GM12801 (cell line): ENCODE results near the gene MESP1.

ENCODE experiments used
- TF ChIP-seq, protein P1 (sequence below): IDR thresholded peaks from one replicate; pipeline ENCODE4 v1.5.1; 2011; ENCODE audit warnings: control low read depth; ENCODE audit not compliant: insufficient read length; ENCODE audit errors: extremely low read depth

Gene MESP1

DNA sequence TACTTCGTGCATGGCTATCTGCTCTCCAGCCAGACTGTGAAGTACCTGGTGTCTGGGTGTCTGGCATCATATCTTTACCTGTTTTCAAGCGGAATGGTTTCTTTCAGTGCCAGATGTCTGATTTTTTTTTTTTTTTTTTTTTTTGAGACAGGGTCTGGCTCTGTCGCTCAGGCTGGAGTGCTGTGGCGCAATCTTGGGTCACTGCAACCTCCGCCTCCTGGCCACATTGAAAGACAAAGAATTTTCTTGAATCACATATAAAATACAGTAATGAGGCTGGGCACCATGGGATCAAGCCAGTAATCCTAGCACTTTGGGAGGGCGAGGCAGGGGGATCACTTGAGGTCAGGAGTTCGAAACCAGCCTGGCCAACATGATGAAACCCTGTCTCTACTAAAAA lies 2.8 kb upstream of the MESP1 start:
- TF ChIP-seq, protein P1, sequence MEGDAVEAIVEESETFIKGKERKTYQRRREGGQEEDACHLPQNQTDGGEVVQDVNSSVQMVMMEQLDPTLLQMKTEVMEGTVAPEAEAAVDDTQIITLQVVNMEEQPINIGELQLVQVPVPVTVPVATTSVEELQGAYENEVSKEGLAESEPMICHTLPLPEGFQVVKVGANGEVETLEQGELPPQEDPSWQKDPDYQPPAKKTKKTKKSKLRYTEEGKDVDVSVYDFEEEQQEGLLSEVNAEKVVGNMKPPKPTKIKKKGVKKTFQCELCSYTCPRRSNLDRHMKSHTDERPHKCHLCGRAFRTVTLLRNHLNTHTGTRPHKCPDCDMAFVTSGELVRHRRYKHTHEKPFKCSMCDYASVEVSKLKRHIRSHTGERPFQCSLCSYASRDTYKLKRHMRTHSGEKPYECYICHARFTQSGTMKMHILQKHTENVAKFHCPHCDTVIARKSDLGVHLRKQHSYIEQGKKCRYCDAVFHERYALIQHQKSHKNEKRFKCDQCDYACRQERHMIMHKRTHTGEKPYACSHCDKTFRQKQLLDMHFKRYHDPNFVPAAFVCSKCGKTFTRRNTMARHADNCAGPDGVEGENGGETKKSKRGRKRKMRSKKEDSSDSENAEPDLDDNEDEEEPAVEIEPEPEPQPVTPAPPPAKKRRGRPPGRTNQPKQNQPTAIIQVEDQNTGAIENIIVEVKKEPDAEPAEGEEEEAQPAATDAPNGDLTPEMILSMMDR, result no peak

- TF ChIP-seq, protein P1, result no peak
Observed at GRCh38 chr15:89751748-89752147, 699 bp upstream of the MESP1 start.

- TF ChIP-seq, protein P1, result no peak
Observed at GRCh38 chr15:89749951-89750559, 994 bp downstream of the MESP1 start.

- TF ChIP-seq, protein P1, result no peak
Observed at GRCh38 chr15:89749526-89749925, 1.5 kb downstream of the MESP1 start.

DNA sequence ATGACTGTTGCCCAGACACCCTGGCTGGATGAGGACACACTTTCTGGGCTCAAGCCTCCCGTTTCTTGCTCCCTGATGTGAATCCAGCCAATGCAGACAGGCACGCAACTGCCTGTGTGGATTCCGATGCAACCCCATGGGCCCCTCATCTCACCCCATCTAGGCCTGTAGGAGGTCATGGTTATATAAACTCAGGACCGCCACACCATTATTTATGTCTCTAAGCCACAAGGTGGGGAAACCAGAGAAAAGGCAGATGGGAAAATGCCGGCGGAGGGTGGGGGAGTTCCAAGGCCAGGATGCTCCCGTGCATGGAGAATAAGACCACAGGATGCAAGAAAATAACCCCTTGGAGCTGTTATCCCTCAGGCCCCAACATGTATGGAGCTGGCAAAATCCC lies 2.0 kb downstream of the MESP1 start:
- TF ChIP-seq, protein P1, result no peak

- TF ChIP-seq, protein P1, result no peak
Observed at GRCh38 chr15:89747708-89748682, 3.1 kb downstream of the MESP1 start.

DNA sequence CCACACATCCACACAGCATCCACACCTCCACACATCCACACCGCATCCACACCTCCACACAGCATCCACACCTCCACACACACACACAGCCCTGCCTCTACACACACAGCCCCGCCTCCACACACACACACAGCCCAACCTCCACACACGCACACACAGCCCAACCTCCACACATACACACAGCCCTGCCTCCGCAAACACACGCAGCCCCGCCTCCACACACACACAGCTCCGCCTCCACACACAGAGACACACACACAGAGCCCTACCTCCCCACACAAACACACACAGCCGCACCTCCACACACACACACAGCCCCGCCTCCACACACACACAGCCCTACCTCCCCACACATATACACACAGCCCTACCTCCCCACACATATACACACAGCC lies 4.7 kb downstream of the MESP1 start:
- TF ChIP-seq, protein P1, result no peak
